ENCODE measurements around the gene RHOF. TPM values are rescaled to one million over a fixed set of nuclear protein-coding genes. Genes with fewer than 3 reads are reported as not detected.

The RHOF gene
- total RNA-seq, 1 donor from 2014 or later: 31.9 TPM

DNA sequence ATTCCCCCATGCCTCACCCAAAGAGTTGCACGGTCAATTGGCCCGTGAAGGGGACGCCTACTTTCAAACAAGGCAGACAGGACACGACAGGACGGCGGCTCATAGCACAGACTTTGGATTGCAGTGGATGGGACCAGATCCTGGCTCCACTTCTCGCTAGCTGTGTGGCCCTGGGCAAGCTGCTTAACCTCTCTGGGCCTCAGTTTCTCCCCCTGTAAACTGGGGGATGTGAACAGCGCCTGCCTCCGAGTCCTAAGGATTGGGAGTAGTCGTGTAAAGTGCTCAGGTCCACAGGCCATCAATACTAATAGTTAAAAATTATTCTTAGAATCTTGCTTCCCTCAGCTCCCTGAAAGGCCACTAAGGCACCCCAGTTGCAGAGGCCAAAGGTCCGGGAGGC lies 13.1 kb downstream of the RHOF start:
- Mint-ChIP-seq H3K4me1 (ENCODE audit: low read depth, unreplicated experiment) (peaks cover 32% of the 10 kb centered on the region), H3K27me3 (ENCODE audit: low read depth, unreplicated experiment) (no peaks in the 10 kb centered on the region), H3K36me3 (ENCODE audit: low read depth, unreplicated experiment) (peaks cover 6% of the 10 kb centered on the region), H3K27ac (ENCODE audit: unreplicated experiment) (no peak overlapping the region), H3K9me3 (ENCODE audit: unreplicated experiment) (no peaks in the 10 kb centered on the region), H3K4me3 (ENCODE audit: unreplicated experiment) (no peak overlapping the region)
- no peak overlapping the region for H3K27ac ChIP-seq (ENCODE audit: low read depth, low read length)
- FAIRE-seq (no peak), DNase-seq (ENCODE audit: low read depth) (no peak)
- no peak overlapping the region for H2AFZ ChIP-seq (ENCODE audit: low read depth, low read length)
- H3K9ac ChIP-seq (ENCODE audit: low read length): no peak overlapping the region
- no peaks in the 10 kb centered on the region for H3K79me2 ChIP-seq (ENCODE audit: insufficient read depth, low read length)
- H3K4me1 ChIP-seq (ENCODE audit: insufficient read depth, low read length): peaks cover 29% of the 10 kb centered on the region
- TF ChIP-seq EZH2 (IDR thresholded peaks at IDR 0.05; ENCODE audit: insufficient read depth, low read length): no peak
- TF ChIP-seq, protein P1, sequence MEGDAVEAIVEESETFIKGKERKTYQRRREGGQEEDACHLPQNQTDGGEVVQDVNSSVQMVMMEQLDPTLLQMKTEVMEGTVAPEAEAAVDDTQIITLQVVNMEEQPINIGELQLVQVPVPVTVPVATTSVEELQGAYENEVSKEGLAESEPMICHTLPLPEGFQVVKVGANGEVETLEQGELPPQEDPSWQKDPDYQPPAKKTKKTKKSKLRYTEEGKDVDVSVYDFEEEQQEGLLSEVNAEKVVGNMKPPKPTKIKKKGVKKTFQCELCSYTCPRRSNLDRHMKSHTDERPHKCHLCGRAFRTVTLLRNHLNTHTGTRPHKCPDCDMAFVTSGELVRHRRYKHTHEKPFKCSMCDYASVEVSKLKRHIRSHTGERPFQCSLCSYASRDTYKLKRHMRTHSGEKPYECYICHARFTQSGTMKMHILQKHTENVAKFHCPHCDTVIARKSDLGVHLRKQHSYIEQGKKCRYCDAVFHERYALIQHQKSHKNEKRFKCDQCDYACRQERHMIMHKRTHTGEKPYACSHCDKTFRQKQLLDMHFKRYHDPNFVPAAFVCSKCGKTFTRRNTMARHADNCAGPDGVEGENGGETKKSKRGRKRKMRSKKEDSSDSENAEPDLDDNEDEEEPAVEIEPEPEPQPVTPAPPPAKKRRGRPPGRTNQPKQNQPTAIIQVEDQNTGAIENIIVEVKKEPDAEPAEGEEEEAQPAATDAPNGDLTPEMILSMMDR (IDR thresholded peaks at IDR 0.05; ENCODE audit: insufficient read depth, low read depth, low read length): no peak
- H3K27me3 ChIP-seq (ENCODE audit: insufficient read depth, low read length): no peaks in the 10 kb centered on the region
- no peak overlapping the region for H3K4me3 ChIP-seq (ENCODE audit: insufficient read depth, low read depth, low read length)
- H3K36me3 ChIP-seq (ENCODE audit: insufficient read depth, low read length): peaks cover 4% of the 10 kb centered on the region
- no peaks in the 10 kb centered on the region for H3K9me3 ChIP-seq (ENCODE audit: insufficient read depth, low read depth, low read length)
- peaks cover 5% of the 10 kb centered on the region for H4K20me1 ChIP-seq (ENCODE audit: insufficient read depth, low read length)
- no peak overlapping the region for H3K4me2 ChIP-seq (ENCODE audit: low read length)

- FAIRE-seq (no peak), DNase-seq (ENCODE audit: low read depth) (no peak)
- H3K9ac ChIP-seq (ENCODE audit: low read length): no peak overlapping the region
- H3K4me1 ChIP-seq (ENCODE audit: insufficient read depth, low read length): peaks cover 22% of the 10 kb centered on the region
- H2AFZ ChIP-seq (ENCODE audit: low read depth, low read length): no peak overlapping the region
- no peak overlapping the region for H3K4me3 Mint-ChIP-seq (ENCODE audit: unreplicated experiment)
- no peak overlapping the region for H3K4me2 ChIP-seq (ENCODE audit: low read length)
- H3K79me2 ChIP-seq (ENCODE audit: insufficient read depth, low read length): no peaks in the 10 kb centered on the region
- no peaks in the 10 kb centered on the region for H3K9me3 ChIP-seq (ENCODE audit: insufficient read depth, low read depth, low read length)
- H3K27me3 ChIP-seq (ENCODE audit: insufficient read depth, low read length): no peaks in the 10 kb centered on the region
- peaks cover 5% of the 10 kb centered on the region for H4K20me1 ChIP-seq (ENCODE audit: insufficient read depth, low read length)
- H3K36me3 ChIP-seq (ENCODE audit: insufficient read depth, low read length): peaks cover 4% of the 10 kb centered on the region
- H3K27ac ChIP-seq (ENCODE audit: low read depth, low read length): no peak overlapping the region
- no peaks in the 10 kb centered on the region for H3K9me3 Mint-ChIP-seq (ENCODE audit: unreplicated experiment)
- H3K27me3 Mint-ChIP-seq (ENCODE audit: low read depth, unreplicated experiment): no peaks in the 10 kb centered on the region
- no peak overlapping the region for H3K27ac Mint-ChIP-seq (ENCODE audit: unreplicated experiment)
- H3K4me1 Mint-ChIP-seq (ENCODE audit: low read depth, unreplicated experiment): peaks cover 30% of the 10 kb centered on the region
- no peak overlapping the region for H3K4me3 ChIP-seq (ENCODE audit: insufficient read depth, low read depth, low read length)
- peaks cover 6% of the 10 kb centered on the region for H3K36me3 Mint-ChIP-seq (ENCODE audit: low read depth, unreplicated experiment)
- TF ChIP-seq EZH2 (IDR thresholded peaks at IDR 0.05; ENCODE audit: insufficient read depth, low read length): no peak
- TF ChIP-seq, protein P1 (IDR thresholded peaks at IDR 0.05; ENCODE audit: insufficient read depth, low read depth, low read length): no peak
Observed at GRCh38 chr12:121779422-121779895, 14.0 kb downstream of the RHOF start.

DNA sequence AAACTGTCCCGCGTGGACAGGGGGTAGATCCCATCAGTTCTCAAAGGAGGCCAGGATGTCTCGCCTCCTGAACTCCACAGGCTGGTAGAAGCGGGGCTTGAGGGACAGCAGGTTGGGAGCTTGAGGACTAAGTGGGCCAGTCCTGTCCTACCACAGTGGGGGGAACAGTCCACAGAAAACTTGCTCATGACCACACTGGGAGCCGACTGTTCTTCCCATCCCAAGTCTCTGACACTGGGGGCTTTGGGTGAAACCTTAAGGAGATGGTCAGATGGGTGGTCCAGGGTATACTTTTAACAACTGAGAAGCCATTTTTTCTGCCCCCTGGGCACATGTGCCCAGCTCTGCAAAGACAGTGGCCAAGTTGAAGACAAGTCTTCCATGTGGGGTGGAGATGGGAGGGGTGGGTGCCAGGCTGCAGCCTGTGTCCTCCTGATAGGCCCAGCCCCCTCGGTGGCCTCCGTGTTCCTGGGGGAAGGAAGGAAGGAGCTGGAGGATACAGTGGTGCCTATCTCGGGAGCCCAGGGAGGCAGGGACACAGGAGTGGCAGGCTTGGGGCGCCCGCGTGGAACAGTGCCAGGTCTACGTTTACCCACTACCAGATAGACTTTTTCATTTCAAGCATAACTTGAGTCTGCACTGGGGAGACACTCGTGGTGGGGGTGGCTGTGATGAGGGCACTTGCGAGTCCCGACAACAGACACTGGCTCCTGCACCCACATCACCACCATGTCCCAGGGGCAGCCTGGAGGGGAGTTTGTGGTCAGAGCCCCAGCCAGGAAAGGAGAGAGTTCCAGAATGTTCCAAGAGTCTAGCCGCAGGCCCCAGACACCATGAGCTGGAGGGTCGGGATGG lies 14.7 kb downstream of the RHOF start:
- no peak overlapping the region for H2AFZ ChIP-seq (ENCODE audit: low read depth, low read length)
- H3K36me3 ChIP-seq (ENCODE audit: insufficient read depth, low read length): peaks cover 4% of the 10 kb centered on the region
- FAIRE-seq (no peak), DNase-seq (ENCODE audit: low read depth) (no peak)
- no peak overlapping the region for H3K4me3 ChIP-seq (ENCODE audit: insufficient read depth, low read depth, low read length)
- no peak overlapping the region for H3K4me2 ChIP-seq (ENCODE audit: low read length)
- no peaks in the 10 kb centered on the region for H3K9me3 ChIP-seq (ENCODE audit: insufficient read depth, low read depth, low read length)
- H3K4me1 ChIP-seq (ENCODE audit: insufficient read depth, low read length): peaks cover 16% of the 10 kb centered on the region
- Mint-ChIP-seq H3K4me1 (ENCODE audit: low read depth, unreplicated experiment) (peaks cover 28% of the 10 kb centered on the region), H3K27me3 (ENCODE audit: low read depth, unreplicated experiment) (no peaks in the 10 kb centered on the region), H3K4me3 (ENCODE audit: unreplicated experiment) (no peak overlapping the region), H3K9me3 (ENCODE audit: unreplicated experiment) (no peaks in the 10 kb centered on the region), H3K36me3 (ENCODE audit: low read depth, unreplicated experiment) (peaks cover 6% of the 10 kb centered on the region), H3K27ac (ENCODE audit: unreplicated experiment) (peak overlapping the region; percentile 62)
- H3K27me3 ChIP-seq (ENCODE audit: insufficient read depth, low read length): no peaks in the 10 kb centered on the region
- peaks cover 5% of the 10 kb centered on the region for H4K20me1 ChIP-seq (ENCODE audit: insufficient read depth, low read length)
- no peaks in the 10 kb centered on the region for H3K79me2 ChIP-seq (ENCODE audit: insufficient read depth, low read length)
- TF ChIP-seq, protein P1 (IDR thresholded peaks at IDR 0.05; ENCODE audit: insufficient read depth, low read depth, low read length): no peak
- no peak for TF ChIP-seq EZH2 (IDR thresholded peaks at IDR 0.05; ENCODE audit: insufficient read depth, low read length)
- H3K9ac ChIP-seq (ENCODE audit: low read length): no peak overlapping the region
- H3K27ac ChIP-seq (ENCODE audit: low read depth, low read length): no peak overlapping the region

Measured in astrocyte (in vitro differentiated cells and primary cell).